Measurements from ENCODE around the gene MSANTD3.
A peak's percentile ranks its signal among the peaks of the same experiment; 100 is the strongest.

Gene MSANTD3

GRCh38 chr9:100425758-100426157 is 1.2 kb upstream of the MSANTD3 start:
- no peak overlapping the region for H3K27ac ChIP-seq
- no peaks in the 10 kb centered on the region for H3K36me3 ChIP-seq
- no peaks in the 10 kb centered on the region for H3K9me3 ChIP-seq
- peaks cover 12 to 15% of the 10 kb centered on the region in 2 experiments for H3K4me1 ChIP-seq (ENCODE audit: control insufficient read depth in 1 of 2, insufficient read depth in 1 of 2, low read depth in 1 of 2, low read length in 1 of 2)
- H3K4me3 ChIP-seq (ENCODE audit: low read depth in 1 of 2, low read length in 1 of 2) = no peak overlapping the region
- peaks cover 24% of the 10 kb centered on the region for H3K27me3 ChIP-seq
- TF ChIP-seq CTCF (IDR thresholded peaks at IDR 0.05) = no peak

GRCh38 chr9:100426189-100426529 is 784 bp upstream of the MSANTD3 start:
- H3K4me1 ChIP-seq (ENCODE audit: control insufficient read depth in 1 of 2, insufficient read depth in 1 of 2, low read depth in 1 of 2, low read length in 1 of 2) = peaks cover 12 to 15% of the 10 kb centered on the region in 2 experiments
- TF ChIP-seq CTCF (IDR thresholded peaks at IDR 0.05) = no peak
- no peak overlapping the region for H3K27ac ChIP-seq

GRCh38 chr9:100427366-100428263 is 672 bp downstream of the MSANTD3 start:
- Histone ChIP-seq H3K9me3 (no peaks in the 10 kb centered on the region), H3K4me3 (ENCODE audit: low read depth in 1 of 2, low read length in 1 of 2) (peak overlapping the region; percentile 60 to 68), H3K36me3 (no peaks in the 10 kb centered on the region), H3K4me1 (ENCODE audit: control insufficient read depth in 1 of 2, insufficient read depth in 1 of 2, low read depth in 1 of 2, low read length in 1 of 2) (peaks cover 12 to 15% of the 10 kb centered on the region in 2 experiments), H3K27ac (no peak overlapping the region), H3K27me3 (peaks cover 24% of the 10 kb centered on the region)
- TF ChIP-seq CTCF (IDR thresholded peaks at IDR 0.05) = no peak

More at GRCh38 chr9:100426189-100426529, 784 bp upstream of the MSANTD3 start:
- Histone ChIP-seq H3K27me3 (peaks cover 24% of the 10 kb centered on the region), H3K36me3 (no peaks in the 10 kb centered on the region), H3K9me3 (no peaks in the 10 kb centered on the region), H3K4me3 (ENCODE audit: low read depth in 1 of 2, low read length in 1 of 2) (peak overlapping the region in 1 of 2 experiments; percentile 54)

GRCh38 chr9:100428871-100429654 is 2.1 kb downstream of the MSANTD3 start:
- TF ChIP-seq CTCF (IDR thresholded peaks at IDR 0.05) = no peak
- Histone ChIP-seq H3K27me3 (peaks cover 24% of the 10 kb centered on the region), H3K36me3 (no peaks in the 10 kb centered on the region), H3K27ac (no peak overlapping the region), H3K4me1 (ENCODE audit: control insufficient read depth in 1 of 2, insufficient read depth in 1 of 2, low read depth in 1 of 2, low read length in 1 of 2) (peaks cover 12 to 15% of the 10 kb centered on the region in 2 experiments), H3K9me3 (no peaks in the 10 kb centered on the region), H3K4me3 (ENCODE audit: low read depth in 1 of 2, low read length in 1 of 2) (no peak overlapping the region)

- no peak overlapping the region for H3K4me3 ChIP-seq (ENCODE audit: low read depth in 1 of 2, low read length in 1 of 2)
- H3K27ac ChIP-seq = no peak overlapping the region
- H3K4me1 ChIP-seq (ENCODE audit: control insufficient read depth in 1 of 2, insufficient read depth in 1 of 2, low read depth in 1 of 2, low read length in 1 of 2) = peaks cover 12 to 15% of the 10 kb centered on the region in 2 experiments
- no peaks in the 10 kb centered on the region for H3K36me3 ChIP-seq
- TF ChIP-seq CTCF (IDR thresholded peaks at IDR 0.05) = no peak
- H3K9me3 ChIP-seq = no peaks in the 10 kb centered on the region
- H3K27me3 ChIP-seq = peaks cover 19% of the 10 kb centered on the region
These were observed 3.5 kb downstream of the MSANTD3 start for GRCh38 chr9:100430286-100430940.

Measured in neutrophil (primary cell).